B cell (primary cell): Measurements from ENCODE around the gene ZNF648. TPM values are rescaled to one million over a fixed set of nuclear protein-coding genes. Genes with fewer than 3 reads are reported as not detected.

ENCODE experiments used
- ATAC-seq: fragments of 200-7000 bp; cut with Tn5 transposase; one replicate; pipeline ENCODE4 v1.10.0; 2021; ENCODE audit warnings: low read depth, mild to moderate bottlenecking, moderate number of reproducible peaks, moderate library complexity
- CTCF ChIA-PET: fragments of 350-600 bp; sonication (Branson Sonifier 250); formaldehyde crosslinking; loops from one replicate; lab custom pipeline; 2021; ENCODE audit warnings: antibody characterized with exemption, inconsistent platforms; lab: Charles Lee
- POLR2A ChIA-PET: fragments of 350-600 bp; sonication (Branson Sonifier 250); formaldehyde crosslinking; loops from one replicate; lab custom pipeline; 2021; ENCODE audit warnings: antibody characterized with exemption; lab: Charles Lee
- DNase-seq: peaks from one replicate; pipeline ENCODE4 v3.0.0; 2013
- H2AFZ ChIP-seq: 2 replicates; pipeline ENCODE4 v1.6.1; 2012; ENCODE audit warnings: mild to moderate bottlenecking, low read depth, low read length; ENCODE audit not compliant: insufficient read depth, poor library complexity, severe bottlenecking
- H3K27ac ChIP-seq, 2 donors: 1 replicate in 1 of 2; 2 replicates in 1 of 2; pipeline ENCODE4 v1.5.1; 2012 to 2013; ENCODE audit warnings: low read length in 2 of 2, mild to moderate bottlenecking in 2 of 2, moderate library complexity in 1 of 2
- H3K27me3 ChIP-seq, 4 experiments: fragments of 200-600 bp in 1 of 4; sonication (generic) in 1 of 4; replicated peaks in 1 of 4; 1 replicate in 2 of 4; 2 replicates in 2 of 4; pipeline versions ENCODE4 v1.6.1 to v1.7.0; 2013 to 2016; ENCODE audit warnings: low read length in 3 of 4, mild to moderate bottlenecking in 2 of 4, mixed read lengths in 1 of 4, moderate library complexity in 1 of 4; ENCODE audit not compliant: insufficient read depth in 4 of 4, control insufficient read depth in 3 of 4; ENCODE audit errors: control extremely low read depth in 1 of 4
- H3K36me3 ChIP-seq, 2 experiments: replicated peaks in 1 of 2; 1 replicate in 1 of 2; 2 replicates in 1 of 2; pipeline versions ENCODE4 v1.6.1 to v1.7.1; 2013; ENCODE audit warnings: low read length in 1 of 2; ENCODE audit not compliant: insufficient read depth in 2 of 2, control insufficient read depth in 1 of 2; ENCODE audit errors: control extremely low read depth in 1 of 2, extremely low read depth in 1 of 2
- H3K4me1 ChIP-seq, 2 donors: fragments of 200-600 bp in 1 of 2; sonication (generic) in 1 of 2; 1 replicate in 1 of 2; 2 replicates in 1 of 2; pipeline versions ENCODE4 v1.5.1 to v1.6.1; 2013 to 2017; ENCODE audit warnings: low read length in 2 of 2; ENCODE audit not compliant: control insufficient read depth in 2 of 2, insufficient read depth in 2 of 2
- H3K4me2 ChIP-seq: replicated peaks from 2 replicates; pipeline ENCODE3; 2012; ENCODE audit warnings: mild to moderate bottlenecking, low read depth, low read length; ENCODE audit not compliant: poor library complexity, severe bottlenecking
- H3K4me3 ChIP-seq, 5 experiments: fragments of 200-600 bp in 1 of 5; sonication (generic) in 1 of 5; 1 replicate in 3 of 5; 2 replicates in 2 of 5; pipeline versions ENCODE4 v1.5.1 to v1.7.0; 2011 to 2016; ENCODE audit warnings: low read length in 4 of 5, mild to moderate bottlenecking in 4 of 5, low read depth in 2 of 5, control low read depth in 1 of 5, moderate library complexity in 1 of 5; ENCODE audit not compliant: insufficient read depth in 1 of 5; ENCODE audit errors: control extremely low read depth in 1 of 5, extremely low read depth in 1 of 5
- H3K79me2 ChIP-seq: fragments of 200-600 bp; sonication (generic); one replicate; pipeline ENCODE4 v1.6.0; 2016; ENCODE audit warnings: low read length; ENCODE audit not compliant: control insufficient read depth, insufficient read depth
- H3K9ac ChIP-seq: fragments of 200-600 bp; sonication (generic); 2 replicates; pipeline ENCODE4 v1.6.1; 2017; ENCODE audit warnings: mild to moderate bottlenecking, low read length, moderate library complexity
- H3K9me3 ChIP-seq, 3 donors: one replicate each; pipeline versions ENCODE4 v1.6.1 to v1.7.1; 2013; ENCODE audit warnings: low read length in 2 of 3; ENCODE audit not compliant: control insufficient read depth in 2 of 3, insufficient read depth in 1 of 3; ENCODE audit errors: control extremely low read depth in 1 of 3
- H4K20me1 ChIP-seq: 2 replicates; pipeline ENCODE4 v1.6.0; 2012; ENCODE audit warnings: mild to moderate bottlenecking, low read length; ENCODE audit not compliant: insufficient read depth, control insufficient read depth, poor library complexity, severe bottlenecking
- H3K27ac Mint-ChIP-seq: one replicate; pipeline ENCODE4 v1.8.0; 2021; ENCODE audit warnings: mixed read lengths
- H3K27me3 Mint-ChIP-seq: one replicate; pipeline ENCODE4 v1.8.0; 2021; ENCODE audit warnings: mixed read lengths
- H3K4me1 Mint-ChIP-seq: one replicate; pipeline ENCODE4 v1.8.0; 2021; ENCODE audit warnings: mixed read lengths
- H3K4me3 Mint-ChIP-seq: one replicate; pipeline ENCODE4 v1.8.0; 2021; ENCODE audit warnings: mixed read lengths
- H3K9me3 Mint-ChIP-seq: one replicate; pipeline ENCODE4 v1.8.0; 2022; ENCODE audit warnings: mixed read lengths; ENCODE audit not compliant: insufficient read depth
- EZH2 ChIP-seq: IDR thresholded peaks from 2 replicates; pipeline ENCODE4 v1.6.1; 2012; ENCODE audit warnings: borderline replicate concordance, low read depth, mild to moderate bottlenecking, moderate library complexity, low read length; ENCODE audit not compliant: insufficient read depth, poor library complexity, severe bottlenecking
- WGBS: methylation state at CpG from one replicate; pipeline ENCODE4 v1.1.5; 2013; ENCODE audit warnings: missing lambda C conversion rate; ENCODE audit not compliant: insufficient coverage; 5-methylcytosine and 5-hydroxymethylcytosine counted together
- intact Hi-C: fragments of 100-400 bp; cut with micrococcal nuclease; formaldehyde crosslinking; loops from one replicate; pipeline ENCODE4 v1.10.0; 2022
- polyA plus RNA-seq: library from polyadenylated mRNA; depleted of rRNA; stranded (reverse); fragments of >200 nt; gene quantifications from 2 replicates; pipeline ENCODE4 v1.2.3, GENCODE V29; 2012
- total RNA-seq, 2 donors: library from RNA; stranded (reverse); fragments of 120-200 nt in 1 of 2; gene quantifications; 1 replicate in 1 of 2; 2 replicates in 1 of 2; pipeline versions ENCODE4 v1.2.3 to v1.2.4, GENCODE V29; 2013 to 2022
- TF ChIP-seq, protein P1 (sequence below): fragments of 200-600 bp; IDR thresholded peaks from one replicate; pipeline ENCODE4 v1.8.0; 2022; ENCODE audit warnings: antibody characterized with exemption, mild to moderate bottlenecking

The ZNF648 gene
- total and polyA plus RNA-seq, 2 donors (not counting 1 experiment from before 2014, with no cell fraction given) = not detected

DNA sequence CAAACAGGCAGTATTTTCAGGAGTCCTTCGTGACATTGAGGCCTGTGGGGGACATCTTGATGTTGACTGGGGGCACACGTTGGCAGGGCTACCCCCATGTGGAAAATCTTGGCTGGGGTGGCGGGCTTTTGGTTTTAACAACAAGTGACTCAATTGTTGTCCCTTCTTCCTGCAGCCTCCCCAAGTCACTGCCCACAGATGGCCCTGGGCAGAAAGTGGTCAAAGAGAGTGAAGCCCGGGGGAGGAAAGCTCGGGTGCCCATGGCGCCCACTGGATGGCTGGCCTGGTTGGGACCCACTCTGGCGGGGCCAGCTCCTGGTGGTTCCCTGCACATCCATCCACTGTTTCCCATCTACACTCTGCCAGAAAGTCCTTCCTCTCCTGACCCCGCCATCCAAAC, 24.6 kb upstream of the ZNF648 start:
- POLR2A ChIA-PET = no interaction called here
- no peak overlapping the region for H3K4me3 Mint-ChIP-seq
- H3K4me2 ChIP-seq = no peak overlapping the region
- peaks cover 1% of the 10 kb centered on the region for H3K27me3 Mint-ChIP-seq
- H2AFZ ChIP-seq = no peak overlapping the region
- H3K27ac Mint-ChIP-seq = no peak overlapping the region
- no peaks in the 10 kb centered on the region for H3K36me3 ChIP-seq
- no peaks in the 10 kb centered on the region for H3K9me3 Mint-ChIP-seq
- no peaks in the 10 kb centered on the region for H3K9me3 ChIP-seq
- CTCF ChIA-PET = interaction anchor here (1.4 to 3.2 kb wide), 3 partner anchors 57 to 310 kb away, joined by 4 to 31 read pairs (median 6); no protein-coding TSS in a partner anchor
- intact Hi-C loops = no loop called here
- WGBS = 77% methylated on average over 6 of the region's 8 CpGs
- no peak overlapping the region for H3K9ac ChIP-seq
- no peaks in the 10 kb centered on the region for H3K79me2 ChIP-seq
- no peaks in the 10 kb centered on the region for H4K20me1 ChIP-seq
- no peak for TF ChIP-seq EZH2
- TF ChIP-seq, protein P1, sequence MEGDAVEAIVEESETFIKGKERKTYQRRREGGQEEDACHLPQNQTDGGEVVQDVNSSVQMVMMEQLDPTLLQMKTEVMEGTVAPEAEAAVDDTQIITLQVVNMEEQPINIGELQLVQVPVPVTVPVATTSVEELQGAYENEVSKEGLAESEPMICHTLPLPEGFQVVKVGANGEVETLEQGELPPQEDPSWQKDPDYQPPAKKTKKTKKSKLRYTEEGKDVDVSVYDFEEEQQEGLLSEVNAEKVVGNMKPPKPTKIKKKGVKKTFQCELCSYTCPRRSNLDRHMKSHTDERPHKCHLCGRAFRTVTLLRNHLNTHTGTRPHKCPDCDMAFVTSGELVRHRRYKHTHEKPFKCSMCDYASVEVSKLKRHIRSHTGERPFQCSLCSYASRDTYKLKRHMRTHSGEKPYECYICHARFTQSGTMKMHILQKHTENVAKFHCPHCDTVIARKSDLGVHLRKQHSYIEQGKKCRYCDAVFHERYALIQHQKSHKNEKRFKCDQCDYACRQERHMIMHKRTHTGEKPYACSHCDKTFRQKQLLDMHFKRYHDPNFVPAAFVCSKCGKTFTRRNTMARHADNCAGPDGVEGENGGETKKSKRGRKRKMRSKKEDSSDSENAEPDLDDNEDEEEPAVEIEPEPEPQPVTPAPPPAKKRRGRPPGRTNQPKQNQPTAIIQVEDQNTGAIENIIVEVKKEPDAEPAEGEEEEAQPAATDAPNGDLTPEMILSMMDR = no peak
- H3K4me1 Mint-ChIP-seq = peaks cover 5% of the 10 kb centered on the region
- H3K27me3 ChIP-seq = no peaks in the 10 kb centered on the region
- no peak for DNase-seq
- ATAC-seq = no peak
- H3K4me1 ChIP-seq = peaks cover 0 to 5% of the 10 kb centered on the region in 2 donors
- H3K4me3 ChIP-seq = no peak overlapping the region
- H3K27ac ChIP-seq = no peak overlapping the region

DNA sequence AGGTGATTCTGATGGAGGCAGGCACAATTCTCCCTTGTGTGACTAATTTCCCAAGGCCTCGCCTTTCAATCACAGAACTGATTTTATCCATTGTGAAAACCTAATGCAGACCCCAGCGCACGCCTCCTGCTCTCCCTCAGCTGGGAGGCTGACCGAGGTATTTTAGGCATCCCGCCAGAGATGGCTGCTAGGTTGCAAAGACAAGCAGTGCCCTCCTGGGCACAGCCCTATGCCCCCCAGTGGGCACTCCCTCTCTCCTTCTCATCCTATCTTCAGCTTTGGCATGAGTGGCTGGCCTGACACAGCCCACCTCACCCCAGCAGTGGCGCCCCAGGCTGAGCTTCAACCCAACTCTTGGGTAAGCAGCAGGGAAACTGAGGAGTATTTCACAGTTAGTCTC, 24.2 kb upstream of the ZNF648 start:
- Mint-ChIP-seq H3K4me3 (no peak overlapping the region), H3K27ac (no peak overlapping the region), H3K4me1 (peaks cover 5% of the 10 kb centered on the region), H3K9me3 (no peaks in the 10 kb centered on the region), H3K27me3 (no peaks in the 10 kb centered on the region)
- Histone ChIP-seq H3K27me3 (no peaks in the 10 kb centered on the region), H3K36me3 (no peaks in the 10 kb centered on the region), H2AFZ (no peak overlapping the region), H3K79me2 (no peaks in the 10 kb centered on the region), H3K4me1 (peaks cover 0 to 5% of the 10 kb centered on the region in 2 donors), H3K9me3 (no peaks in the 10 kb centered on the region), H3K9ac (no peak overlapping the region), H3K4me2 (no peak overlapping the region), H4K20me1 (no peaks in the 10 kb centered on the region), H3K4me3 (no peak overlapping the region), H3K27ac (no peak overlapping the region)
- intact Hi-C loops = no loop called here
- TF ChIP-seq EZH2 = no peak
- TF ChIP-seq, protein P1 = no peak
- ChIA-PET CTCF (interaction anchor here (0.7 to 3.2 kb wide), 4 partner anchors 58 to 697 kb away, joined by 3 to 31 read pairs (median 4); no protein-coding TSS in a partner anchor), POLR2A (no interaction called here)
- DNase-seq = no peak
- WGBS = 75% methylated on average over 5 of the region's 6 CpGs
- ATAC-seq = no peak
